ES-I3 (cell line): ENCODE measurements around the gene CACNA1I.
A peak's percentile ranks its signal among the peaks of the same experiment; 100 is the strongest.

Experiments used
- H3K36me3 ChIP-seq: 2 replicates; pipeline ENCODE4 v1.6.1; 2013; ENCODE audit warnings: mild to moderate bottlenecking, low read length, control low read depth, moderate library complexity; ENCODE audit not compliant: insufficient read depth
- H3K4me1 ChIP-seq: 2 replicates; pipeline ENCODE4 v1.6.1; 2013; ENCODE audit warnings: mild to moderate bottlenecking, control low read depth, low read length; ENCODE audit not compliant: insufficient read depth
- H3K9ac ChIP-seq: 2 replicates; pipeline ENCODE4 v1.6.1; 2013; ENCODE audit warnings: low read depth, mild to moderate bottlenecking, low read length, moderate library complexity
- H3K9me3 ChIP-seq: 2 replicates; pipeline ENCODE4 v1.6.1; 2013; ENCODE audit warnings: mild to moderate bottlenecking, low read length, moderate library complexity; ENCODE audit not compliant: control insufficient read depth, insufficient read depth

The CACNA1I gene

DNA sequence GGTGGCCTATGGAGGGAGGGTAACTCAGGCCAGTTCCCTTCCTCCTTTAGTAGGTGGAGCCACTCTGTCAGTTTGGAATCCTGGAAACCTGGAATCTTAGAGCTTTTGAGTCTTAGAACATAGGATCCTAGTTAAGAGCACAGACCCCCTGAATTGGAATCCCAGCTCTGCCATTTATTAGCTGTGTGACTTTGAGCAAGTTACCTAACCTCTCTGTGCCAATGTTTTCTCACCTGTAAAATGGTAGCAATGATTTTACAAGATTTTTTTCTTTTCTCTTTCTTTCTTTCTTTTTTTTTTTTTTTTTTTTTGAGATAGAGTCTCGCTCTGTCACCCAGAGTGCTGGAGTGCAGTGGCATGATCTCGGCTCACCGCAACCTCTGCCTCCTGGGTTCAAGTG is 17.1 kb upstream of the CACNA1I start:
- H3K4me1 ChIP-seq, result peaks cover 3% of the 10 kb centered on the region; the same call in 1 of the 2 replicates
- no peaks in the 10 kb centered on the region for H3K36me3 ChIP-seq
- no peaks in the 10 kb centered on the region for H3K9me3 ChIP-seq
- H3K9ac ChIP-seq, result no peak overlapping the region

DNA sequence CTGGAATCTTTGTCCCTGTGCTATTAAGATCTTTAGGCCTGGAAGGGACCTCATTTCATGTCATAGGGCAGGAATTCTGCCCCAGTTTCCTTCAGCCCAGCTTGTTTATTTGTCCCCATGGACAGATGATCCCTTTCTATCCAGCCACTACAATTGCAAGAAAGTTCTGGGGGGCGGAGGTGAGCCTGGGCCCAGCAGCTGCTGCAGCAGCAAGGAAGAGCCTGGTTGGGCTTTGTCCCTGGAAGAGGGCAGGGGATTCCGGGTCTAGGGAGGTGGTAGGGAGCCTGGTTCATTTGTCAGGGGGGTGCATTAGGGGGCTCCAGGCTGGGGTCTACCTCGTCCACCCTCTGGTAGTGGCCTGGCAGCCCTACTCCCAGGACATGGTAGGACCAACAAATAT is 16.4 kb upstream of the CACNA1I start:
- peaks cover 3% of the 10 kb centered on the region; the same call in 1 of the 2 replicates for H3K4me1 ChIP-seq
- no peak overlapping the region for H3K9ac ChIP-seq
- no peaks in the 10 kb centered on the region for H3K9me3 ChIP-seq
- H3K36me3 ChIP-seq, result no peaks in the 10 kb centered on the region

DNA sequence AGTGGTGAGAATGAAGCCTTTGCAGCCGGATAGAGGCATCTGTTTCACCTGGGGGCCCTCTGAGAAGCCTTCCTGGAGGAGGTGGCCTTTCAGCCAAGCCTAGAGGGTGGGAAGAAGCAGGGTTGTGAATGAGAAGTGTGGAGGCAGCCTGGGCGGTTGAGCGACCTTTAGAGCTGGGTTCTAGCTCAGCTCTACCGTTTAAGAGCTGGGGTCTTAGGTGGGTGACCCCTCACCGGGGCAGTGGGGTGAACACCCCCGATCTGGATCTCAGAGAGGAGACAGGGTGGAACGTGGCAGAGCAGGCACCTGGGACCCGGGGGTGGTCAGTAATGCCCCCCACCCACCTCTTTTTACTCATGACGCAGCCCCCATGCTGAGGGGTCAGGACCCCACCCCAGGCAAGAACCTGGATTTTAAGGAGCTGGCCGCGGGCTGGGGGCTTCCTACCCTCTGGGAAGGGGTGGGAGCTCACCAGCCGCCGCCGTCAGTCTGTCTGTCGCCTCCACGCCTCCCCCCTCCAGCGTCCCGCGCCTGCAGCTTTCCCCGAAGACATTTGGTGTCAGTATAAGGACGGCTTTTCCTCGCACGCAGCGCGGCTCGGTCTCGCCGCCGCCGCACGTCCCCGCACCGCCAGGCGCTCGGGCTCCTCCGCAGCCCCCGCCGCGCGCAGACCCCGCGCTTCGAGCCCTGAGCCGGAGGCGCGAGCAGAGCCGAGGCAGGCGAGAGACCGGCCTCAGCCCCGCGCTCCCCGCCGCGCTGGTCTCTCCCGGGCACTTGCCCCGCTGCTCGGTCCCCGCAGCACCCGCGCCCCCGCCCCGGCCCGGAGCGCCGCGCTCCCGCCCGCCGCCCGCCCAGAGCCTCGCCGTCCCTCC is 13.3 kb upstream of the CACNA1I start:
- Histone ChIP-seq H3K4me1 (peaks cover 10% of the 10 kb centered on the region), H3K9me3 (no peaks in the 10 kb centered on the region), H3K9ac (no peak overlapping the region; the same call in 1 of the 2 replicates), H3K36me3 (no peaks in the 10 kb centered on the region)

DNA sequence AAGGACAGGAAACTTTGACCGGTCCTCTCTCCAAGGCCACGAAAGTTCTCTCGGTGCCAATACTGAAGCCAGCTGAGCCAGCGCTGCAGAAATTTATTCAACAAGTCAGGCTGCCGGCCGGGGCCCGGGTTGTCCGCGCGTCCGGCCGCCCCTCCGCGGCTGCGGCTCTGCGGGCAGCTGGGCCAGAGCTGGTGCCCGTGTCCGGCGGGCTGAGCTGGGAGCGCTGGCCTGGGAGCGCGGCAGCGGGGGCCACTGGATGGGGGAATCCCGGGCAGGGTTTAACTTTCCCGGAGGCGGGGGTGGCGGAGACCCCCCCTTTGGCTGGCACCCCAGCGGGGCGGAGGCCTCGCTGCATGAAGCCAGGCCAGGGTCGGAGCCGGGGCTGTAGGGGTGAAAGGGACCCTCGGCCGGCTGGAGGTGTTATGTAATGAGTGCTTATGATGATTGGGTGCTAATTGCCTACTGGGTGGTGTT is 12.3 kb upstream of the CACNA1I start:
- Histone ChIP-seq H3K36me3 (no peaks in the 10 kb centered on the region), H3K9me3 (no peaks in the 10 kb centered on the region), H3K4me1 (peaks cover 10% of the 10 kb centered on the region), H3K9ac (peak overlapping the region; percentile 14; the same call in 1 of the 2 replicates)

DNA sequence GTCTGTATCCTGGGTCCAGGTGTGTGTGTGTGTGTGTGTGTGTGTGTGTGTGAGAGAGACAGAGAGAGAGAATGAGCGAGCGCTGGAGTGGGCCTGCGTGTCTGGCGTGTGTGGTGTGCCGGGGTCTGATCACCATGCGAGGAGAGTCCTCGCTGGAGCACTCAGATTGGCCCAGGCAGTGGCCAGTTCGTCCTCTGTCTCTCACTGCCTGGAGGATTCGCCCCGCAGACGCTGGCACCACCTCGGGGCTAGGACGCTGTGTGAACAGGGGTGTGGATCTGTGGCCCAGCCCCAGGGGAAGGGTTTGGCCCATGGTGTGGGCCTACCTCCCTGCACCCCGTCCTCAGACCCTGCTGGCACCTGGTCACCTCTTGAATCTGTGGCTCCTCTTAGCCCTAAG is 11.6 kb upstream of the CACNA1I start:
- peaks cover 10% of the 10 kb centered on the region for H3K4me1 ChIP-seq
- no peak overlapping the region for H3K9ac ChIP-seq
- H3K9me3 ChIP-seq, result no peaks in the 10 kb centered on the region
- no peaks in the 10 kb centered on the region for H3K36me3 ChIP-seq

DNA sequence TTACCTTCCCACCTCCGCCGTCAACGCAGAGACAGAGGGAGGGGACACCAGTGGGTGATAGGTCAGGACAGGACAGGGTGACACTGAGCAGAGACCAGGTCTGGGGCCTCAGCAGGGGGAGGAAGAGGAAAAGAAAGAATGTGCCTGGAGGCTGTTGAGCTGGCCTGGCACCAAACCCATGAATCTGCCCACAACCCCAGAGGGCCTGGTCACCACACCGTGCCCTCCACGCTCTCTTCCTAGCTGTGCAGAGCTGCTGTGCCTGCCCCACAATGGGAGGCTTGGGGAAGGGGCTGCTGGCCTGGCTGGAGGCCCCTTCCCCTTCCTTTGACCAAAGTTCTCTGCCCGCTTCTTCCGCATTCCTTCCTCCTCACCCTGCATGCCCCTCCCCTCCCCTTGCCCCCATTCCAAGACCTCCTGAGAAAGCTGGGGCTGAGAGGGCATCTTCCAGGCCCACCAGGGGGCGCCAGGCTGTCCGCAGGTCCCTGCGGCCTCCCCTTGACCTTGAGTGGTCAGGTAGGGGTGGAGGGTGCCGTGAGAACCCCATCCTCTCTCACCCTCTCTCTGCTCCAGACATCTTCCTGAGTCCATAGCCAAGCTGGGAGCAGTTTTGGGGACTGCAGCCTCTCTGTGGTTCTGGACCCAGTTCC is 11.0 kb upstream of the CACNA1I start:
- Histone ChIP-seq H3K9ac (no peak overlapping the region), H3K9me3 (no peaks in the 10 kb centered on the region), H3K4me1 (peaks cover 10% of the 10 kb centered on the region), H3K36me3 (no peaks in the 10 kb centered on the region)

DNA sequence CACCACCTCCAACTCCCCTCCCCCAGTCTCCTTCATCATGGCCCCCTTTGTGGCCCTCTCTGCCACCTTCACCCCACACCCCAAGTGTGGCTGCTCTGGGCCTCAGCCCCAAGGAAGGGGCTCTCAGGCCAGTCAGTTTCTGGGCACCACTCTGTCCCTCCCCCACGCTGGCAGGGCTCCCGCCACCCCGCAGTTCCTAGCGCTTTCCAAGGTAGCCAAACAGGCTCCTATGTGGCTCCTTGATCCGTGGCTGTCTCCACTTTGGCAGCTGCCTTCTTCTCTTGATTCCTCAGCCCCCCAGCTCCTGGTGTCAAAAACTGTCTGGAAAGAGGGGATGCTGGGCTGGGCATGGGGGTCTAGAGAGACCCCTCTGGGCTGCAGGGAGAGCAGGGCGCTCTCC is 10.4 kb upstream of the CACNA1I start:
- Histone ChIP-seq H3K9ac (no peak overlapping the region), H3K9me3 (no peaks in the 10 kb centered on the region), H3K36me3 (no peaks in the 10 kb centered on the region), H3K4me1 (peaks cover 10% of the 10 kb centered on the region)

DNA sequence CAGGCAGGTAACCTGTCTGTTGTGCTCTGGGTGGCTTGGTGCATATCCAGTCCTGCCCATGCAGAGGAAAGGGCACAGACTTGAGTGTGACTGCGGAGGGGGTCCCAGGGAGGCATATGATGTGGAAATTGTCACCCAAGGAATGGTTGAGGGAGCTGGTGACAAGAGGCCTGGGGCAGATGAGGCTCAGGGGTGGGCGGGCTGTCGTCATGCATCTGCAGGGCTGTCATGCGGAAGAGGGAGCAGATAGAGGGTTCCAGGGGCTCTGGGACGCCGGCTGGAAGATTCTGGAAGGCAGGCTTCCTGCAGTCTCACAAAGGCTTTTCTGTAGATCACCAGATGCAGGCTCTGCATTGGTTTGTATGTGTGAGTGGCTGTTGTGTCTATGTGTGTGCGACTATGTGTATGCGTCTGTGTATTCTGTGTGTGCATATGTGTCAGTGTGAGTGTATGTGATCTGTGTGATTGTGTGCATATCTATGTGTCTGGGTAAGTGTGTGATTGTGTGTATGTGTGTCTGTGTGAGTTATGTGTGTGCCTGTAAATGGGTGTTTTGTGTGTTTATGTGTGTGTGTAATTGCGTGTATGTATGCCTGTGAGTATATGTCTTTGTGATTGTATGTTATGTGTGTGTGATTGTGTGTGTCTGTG is 7.6 kb upstream of the CACNA1I start:
- H3K4me1 ChIP-seq, result peaks cover 13% of the 10 kb centered on the region
- no peaks in the 10 kb centered on the region for H3K9me3 ChIP-seq
- H3K9ac ChIP-seq, result no peak overlapping the region
- no peaks in the 10 kb centered on the region for H3K36me3 ChIP-seq

DNA sequence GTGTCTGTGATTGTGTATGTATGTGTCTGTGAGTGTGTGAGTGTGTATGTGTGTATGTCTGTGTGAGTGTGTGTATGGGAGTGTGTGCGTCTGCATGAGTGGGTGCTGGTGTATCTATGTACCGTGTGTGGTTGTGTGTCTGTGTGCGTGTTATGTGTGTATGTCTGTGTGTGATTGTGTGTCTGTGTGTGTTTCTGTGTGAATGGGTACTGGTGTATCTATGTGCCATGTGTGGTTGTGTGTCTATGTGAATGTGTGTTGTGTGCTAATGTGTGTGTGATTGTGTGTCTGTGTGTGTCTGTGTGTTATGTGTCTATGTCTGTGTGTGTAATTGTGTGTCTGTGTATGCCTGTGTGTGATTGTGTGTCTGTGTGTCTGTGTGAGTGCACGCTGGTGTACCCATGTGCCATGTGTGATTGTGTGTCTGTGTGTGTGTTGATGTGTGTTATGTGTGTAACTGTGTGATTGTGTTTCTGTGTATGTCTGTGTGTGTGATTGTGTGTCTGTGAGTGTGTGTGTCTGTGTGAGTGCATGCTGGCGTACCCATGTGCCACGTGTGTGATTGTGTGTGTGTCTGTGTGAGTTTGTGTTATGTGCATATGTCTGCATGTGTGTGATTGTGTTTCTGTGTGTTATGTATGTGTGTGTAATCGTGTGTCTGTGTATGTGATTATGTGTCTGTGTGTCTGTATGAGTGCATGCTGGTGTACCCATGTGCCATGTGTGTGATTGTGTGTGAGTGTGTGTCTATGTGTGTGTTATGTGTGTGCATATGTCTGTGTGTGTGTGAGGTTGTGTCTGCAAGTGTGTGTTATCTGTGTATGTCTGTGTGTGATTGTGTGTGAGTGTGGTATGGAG is 6.8 kb upstream of the CACNA1I start:
- Histone ChIP-seq H3K36me3 (no peaks in the 10 kb centered on the region), H3K9me3 (no peaks in the 10 kb centered on the region), H3K9ac (no peak overlapping the region), H3K4me1 (peaks cover 13% of the 10 kb centered on the region)

DNA sequence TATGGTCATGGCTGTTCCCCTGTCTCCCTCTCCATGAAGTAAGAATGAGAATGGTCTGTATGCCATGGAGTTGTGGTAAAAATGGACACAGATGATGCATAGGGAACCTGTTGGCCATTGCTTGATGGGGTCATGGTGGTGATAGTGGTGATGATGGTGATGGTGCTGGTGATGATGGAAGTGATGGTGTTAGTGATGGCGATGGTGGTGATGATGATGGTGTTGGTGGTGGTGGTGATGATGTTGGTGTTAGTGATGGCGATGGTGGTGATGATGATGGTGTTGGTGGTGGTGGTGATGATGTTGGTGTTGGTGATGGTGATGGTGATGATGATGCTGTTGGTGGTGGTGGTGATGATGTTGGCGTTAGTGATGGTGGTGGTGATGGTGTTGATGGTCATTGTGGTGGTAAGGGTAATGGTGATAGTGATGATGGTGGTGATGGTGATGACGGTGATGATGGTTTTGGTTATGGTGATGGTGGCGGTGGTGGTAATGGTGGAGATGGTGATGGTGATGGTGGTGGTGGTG is 5.1 kb upstream of the CACNA1I start:
- Histone ChIP-seq H3K9ac (no peak overlapping the region), H3K4me1 (peaks cover 5% of the 10 kb centered on the region; the same call in 1 of the 2 replicates), H3K9me3 (no peaks in the 10 kb centered on the region), H3K36me3 (no peaks in the 10 kb centered on the region)

DNA sequence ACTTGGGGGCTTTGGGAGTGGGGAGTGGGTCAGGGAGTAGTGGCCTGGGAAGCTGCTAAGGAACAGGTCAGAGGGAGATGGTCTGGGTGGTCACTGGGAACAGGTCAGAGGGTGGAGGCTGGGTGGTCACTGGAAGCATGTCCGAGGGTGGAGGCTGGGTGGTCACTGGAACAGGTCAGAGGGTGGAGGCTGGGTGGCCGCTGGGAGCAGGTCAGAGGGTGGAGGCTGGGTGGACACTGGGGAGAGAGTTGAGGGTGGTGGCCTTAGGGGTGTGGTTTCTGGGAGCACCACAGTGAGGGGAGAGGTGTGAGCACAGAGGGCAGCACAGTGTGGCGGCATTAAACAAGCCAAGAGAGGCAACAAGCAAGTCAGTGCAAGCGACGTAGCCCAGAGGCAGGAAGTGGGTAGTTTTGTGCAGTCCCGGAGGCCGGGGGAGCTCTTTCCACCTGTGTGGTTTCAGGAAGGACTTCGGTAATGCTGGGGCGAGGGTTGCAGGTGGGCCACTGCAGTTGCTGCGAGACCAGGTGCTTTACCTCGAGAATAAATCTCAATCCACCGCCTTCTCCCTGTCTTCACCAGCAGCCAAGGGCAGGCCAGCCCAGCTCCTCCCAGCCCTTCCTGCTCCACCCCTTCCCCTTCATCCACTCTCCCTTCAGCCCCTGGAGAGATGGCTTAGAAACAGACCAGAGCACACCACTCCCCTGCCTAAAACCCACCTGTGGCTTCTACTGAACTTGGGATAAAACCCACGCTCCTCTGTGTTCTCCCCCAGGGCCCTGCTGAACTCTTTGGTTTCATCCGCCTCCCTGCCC is 3.2 kb upstream of the CACNA1I start:
- Histone ChIP-seq H3K9ac (no peak overlapping the region), H3K4me1 (peaks cover 5% of the 10 kb centered on the region; the same call in 1 of the 2 replicates), H3K36me3 (no peaks in the 10 kb centered on the region), H3K9me3 (no peaks in the 10 kb centered on the region)

DNA sequence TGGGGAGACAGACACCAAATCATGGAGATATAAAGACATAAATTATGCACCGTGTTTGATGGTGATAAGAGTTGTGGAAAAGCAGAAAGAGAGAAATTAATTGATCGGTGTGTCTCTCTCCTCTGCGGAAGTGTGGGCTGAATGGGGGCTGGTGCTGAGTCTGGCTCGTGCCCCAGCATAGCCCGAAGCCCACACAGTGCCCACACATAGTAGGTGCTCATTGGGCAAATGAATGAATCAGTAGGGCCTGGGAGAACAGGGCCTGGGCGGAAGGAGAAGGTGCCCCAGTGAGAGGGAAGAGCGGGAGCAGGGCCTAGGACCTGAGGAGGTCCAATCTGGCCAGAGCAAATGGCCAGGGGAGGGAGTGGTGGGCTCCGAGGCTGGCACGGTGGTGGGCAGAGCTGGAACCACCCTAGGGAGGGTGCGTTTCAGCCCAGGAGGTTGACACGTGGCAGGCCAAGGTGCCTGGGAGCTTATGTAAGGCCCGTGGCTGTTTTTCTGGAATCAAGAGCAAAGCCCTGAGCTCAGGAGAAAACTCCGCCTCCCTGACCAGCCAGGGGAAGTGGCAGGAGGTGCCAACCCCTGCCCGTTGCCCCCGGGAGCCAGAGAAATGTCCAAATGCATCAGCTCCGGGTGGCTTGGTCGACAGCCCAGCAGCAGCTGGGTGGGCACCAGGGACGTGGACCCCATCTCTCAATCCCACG is 2.1 kb upstream of the CACNA1I start:
- Histone ChIP-seq H3K9me3 (no peaks in the 10 kb centered on the region), H3K9ac (no peak overlapping the region), H3K4me1 (peaks cover 5% of the 10 kb centered on the region; the same call in 1 of the 2 replicates), H3K36me3 (no peaks in the 10 kb centered on the region)
